SU-DHL-6 (cell line): Measurements from ENCODE around the gene ADAMTS18.

Source experiments
- CTCF ChIP-seq: fragments of 200-600 bp; sonication (generic); IDR thresholded peaks from one replicate; pipeline ENCODE4 v1.5.1; 2017; ENCODE audit warnings: antibody characterized with exemption, mild to moderate bottlenecking, low read length, moderate library complexity; ENCODE audit not compliant: insufficient read depth, poor library complexity, severe bottlenecking
- EZH2phosphoT487 ChIP-seq: fragments of 200-600 bp; sonication (generic), shearing (Covaris generic); conservative IDR thresholded peaks from 2 replicates; pipeline ENCODE4 v1.6.1; 2018; ENCODE audit warnings: mild to moderate bottlenecking, antibody characterized with exemption, low read length, moderate library complexity, mixed read lengths

DNA sequence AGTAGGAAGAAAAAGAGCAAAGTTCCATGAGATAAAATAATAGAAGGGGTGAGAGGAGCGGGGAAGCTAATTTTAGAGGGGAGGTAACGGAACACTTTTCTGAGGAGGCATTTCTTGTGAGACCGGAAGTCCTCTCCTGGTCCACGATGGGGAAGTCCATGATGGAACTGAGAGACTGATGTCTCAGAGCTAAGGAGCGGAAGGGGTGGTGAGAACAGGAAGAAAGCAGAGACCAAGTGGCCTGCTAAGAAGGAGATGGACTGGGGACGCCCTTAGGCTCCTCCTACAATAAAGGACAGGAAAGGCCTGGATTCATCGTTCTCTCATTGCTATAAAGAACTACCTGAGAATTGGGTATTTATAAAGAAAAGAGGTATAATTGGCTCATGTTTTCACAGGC lies 59.4 kb downstream of the ADAMTS18 start:
- TF ChIP-seq CTCF (no peak), EZH2phosphoT487 (no peak)
